K562 (cell line): ENCODE results near the gene PRSS35. TPM values are rescaled to one million over a fixed set of nuclear protein-coding genes. Genes with fewer than 3 reads are reported as not detected.

Experiments used
- ATAC-seq: fragments of 200-7000 bp; cut with Tn5 transposase; 3 replicates; pipeline ENCODE4 v1.9.1; 2020; ENCODE audit warnings: moderate library complexity
- Bru-seq: library from RNA; stranded (reverse); fragments of 400-500 nt; gene quantifications from one replicate; lab custom pipeline; 2021; lab: Mats Ljungman, UMichigan
- BruChase-seq, 2 experiments: library from RNA; stranded (reverse); fragments of 400-500 nt; gene quantifications; one replicate each; lab custom pipeline; 2021; lab: Mats Ljungman, UMichigan
- BruUV-seq: library from RNA; stranded (reverse); fragments of 400-500 nt; replicated peaks from 2 replicates; lab custom pipeline; 2021; lab: Mats Ljungman, UMichigan
- CTCF ChIA-PET: fragments of 300-600 bp; formaldehyde crosslinking; extraction: SDS; loops from one replicate; lab custom pipeline; 2021; ENCODE audit warnings: low intra/inter-chr PET ratio; lab: Yijun Ruan, JAX
- POLR2A ChIA-PET: fragments of 300-600, 350-650 bp; sonication (Branson Sonifier 250); formaldehyde crosslinking; extraction: SDS; loops from one replicate; lab custom pipeline; 2021; ENCODE audit warnings: antibody characterized with exemption, inconsistent platforms; lab: Yijun Ruan, JAX
- DNase-seq, 4 experiments: peaks; one replicate each; pipeline versions ENCODE4 v3.0.0 to v3.0.0-alpha.2; 2011 to 2018; ENCODE audit warnings: low spot score in 3 of 4, mixed read lengths in 3 of 4; ENCODE audit errors: extremely low read depth in 1 of 4
- FAIRE-seq: peaks from 2 replicates; lab custom pipeline; 2011; peaks lifted over from hg19 to GRCh38; lab: Jason Lieb, UNC
- H2AFZ ChIP-seq: 2 replicates; pipeline ENCODE4 v1.6.0; 2011; ENCODE audit warnings: low read depth, low read length, control low read depth, inconsistent platforms
- H3K27ac ChIP-seq: fragments of 200-600 bp; 3 replicates; pipeline ENCODE4 v1.8.0; 2011; ENCODE audit warnings: low read depth, mild to moderate bottlenecking, control low read depth, inconsistent platforms, low read length, moderate library complexity, mixed read lengths; ENCODE audit errors: extremely low read depth
- H3K27me3 ChIP-seq, 2 experiments: fragments of 300-600 bp in 1 of 2; 2 replicates in 1 of 2; 3 replicates in 1 of 2; pipeline versions ENCODE4 v1.6.0 to v1.8.0; 2011; ENCODE audit warnings: inconsistent platforms in 2 of 2, low read length in 2 of 2, mild to moderate bottlenecking in 1 of 2, mixed read lengths in 1 of 2, moderate library complexity in 1 of 2; ENCODE audit not compliant: control insufficient read depth in 2 of 2, insufficient read depth in 2 of 2
- H3K36me3 ChIP-seq: fragments of 300-600 bp; 3 replicates; pipeline ENCODE4 v1.8.0; 2011; ENCODE audit warnings: mild to moderate bottlenecking, low read length, inconsistent platforms; ENCODE audit not compliant: control insufficient read depth, insufficient read depth
- H3K4me1 ChIP-seq, 2 experiments: fragments of 200-600 bp in 1 of 2; replicated peaks in 1 of 2; 2 replicates in 1 of 2; 3 replicates in 1 of 2; pipeline versions ENCODE4 v1.5.1 to v1.8.0; 2011; ENCODE audit warnings: inconsistent platforms in 2 of 2, low read length in 2 of 2, mild to moderate bottlenecking in 1 of 2, mixed read lengths in 1 of 2, moderate library complexity in 1 of 2; ENCODE audit not compliant: control insufficient read depth in 2 of 2, insufficient read depth in 2 of 2
- H3K4me2 ChIP-seq: 2 replicates; pipeline ENCODE4 v1.6.1; 2011; ENCODE audit warnings: low read length, control low read depth, inconsistent platforms, mixed read lengths; ENCODE audit not compliant: insufficient read depth
- H3K4me3 ChIP-seq: fragments of 200-600 bp; sonication (generic), shearing (Covaris generic); 2 replicates; pipeline ENCODE4 v1.5.1; 2016; ENCODE audit warnings: control low read depth, inconsistent platforms
- H3K79me2 ChIP-seq: fragments of 200-600 bp; 3 replicates; pipeline ENCODE4 v1.8.0; 2011; ENCODE audit warnings: low read length, inconsistent platforms; ENCODE audit not compliant: control insufficient read depth, insufficient read depth
- H3K9ac ChIP-seq, 2 experiments: 2 replicates each; pipeline versions ENCODE4 v1.6.0 to v1.6.1; 2011; ENCODE audit warnings: low read depth in 2 of 2, low read length in 2 of 2, control low read depth in 1 of 2, inconsistent platforms in 1 of 2, mild to moderate bottlenecking in 1 of 2, mixed read lengths in 1 of 2; ENCODE audit not compliant: insufficient read depth in 1 of 2
- H3K9me1 ChIP-seq: one replicate; pipeline ENCODE4 v1.6.0; 2011; ENCODE audit warnings: inconsistent platforms, mild to moderate bottlenecking, low read length, moderate library complexity; ENCODE audit not compliant: control insufficient read depth, insufficient read depth
- H3K9me3 ChIP-seq: replicated peaks from 2 replicates; pipeline ENCODE4 v1.5.1; 2011; ENCODE audit warnings: low read depth, low read length, inconsistent platforms; ENCODE audit not compliant: control insufficient read depth, insufficient read depth
- H4K20me1 ChIP-seq: replicated peaks from 2 replicates; pipeline ENCODE4 v1.6.1; 2011; ENCODE audit warnings: low read length, inconsistent platforms, mixed read lengths; ENCODE audit not compliant: control insufficient read depth, insufficient read depth
- EWSR1 ChIP-seq: fragments of 450-650 bp; IDR thresholded peaks from 2 replicates; pipeline ENCODE4 v1.6.1; 2018; ENCODE audit warnings: borderline replicate concordance, mild to moderate bottlenecking, low read depth, moderate library complexity; ENCODE audit not compliant: partially characterized antibody
- MYC ChIP-seq, 2 experiments: fragments of 250-450 bp in 1 of 2; sonication (Bioruptor Pico) in 1 of 2; IDR thresholded peaks; 2 replicates each; pipeline versions ENCODE4 v1.5.1 to v1.6.1; 2012 to 2021; ENCODE audit warnings: low read depth in 2 of 2, borderline replicate concordance in 1 of 2, improper control_type of control experiment in 1 of 2, low read length in 1 of 2, mild to moderate bottlenecking in 1 of 2, moderate library complexity in 1 of 2
- RB1 ChIP-seq: fragments of 450-650 bp; IDR thresholded peaks from 2 replicates; pipeline ENCODE4 v1.6.1; 2017; ENCODE audit warnings: low read depth, mild to moderate bottlenecking
- ZNF165 ChIP-seq: fragments of 250-450 bp; sonication (Bioruptor Pico); IDR thresholded peaks from 2 replicates; pipeline ENCODE4 v1.4.0; 2020; ENCODE audit warnings: borderline replicate concordance
- WGBS: fragments of 100-300 bp; shearing (Covaris generic); methylation state at CpG from one replicate; pipeline ENCODE4 v1.1.6; 2016; ENCODE audit warnings: low coverage, mixed read lengths; ENCODE audit not compliant: insufficient coverage; ENCODE audit errors: missing lambda C conversion rate; 5-methylcytosine and 5-hydroxymethylcytosine counted together
- in situ Hi-C: fragments of 300-500 bp; cut with MboI; formaldehyde crosslinking; loops from 4 replicates; pipeline ENCODE4 v1.15.0; 2018; ENCODE audit warnings: inconsistent platforms, mixed read lengths
- intact Hi-C: fragments of 100-400 bp; cut with micrococcal nuclease; formaldehyde crosslinking; loops from 2 replicates; pipeline ENCODE4 v1.14.2; 2022
- long read RNA-seq, 3 experiments: library from polyadenylated mRNA in 2 of 3; library from RNA in 1 of 3; unstranded in 2 of 3; stranded (forward) in 1 of 3; transcript quantifications; one replicate each; pipeline ENCODE4 v2.0.0, GENCODE V29; 2019 to 2022
- polyA minus RNA-seq, 3 experiments: library from RNA; depleted of rRNA, polyadenylated mRNA; stranded (reverse); fragments of >200 nt; gene quantifications; 2 replicates each; pipeline ENCODE4 v1.2.3, GENCODE V29; 2011
- polyA plus RNA-seq, 8 experiments: library from polyadenylated mRNA; depleted of rRNA in 4 of 8; stranded (reverse) in 5 of 8; unstranded in 3 of 8; fragments of >200 nt; fragmentation: Nextera tagmentation in 2 of 8; fragmentation: Illumina TruSeq in 1 of 8; extraction: Ambion mirVana in 2 of 8; extraction: Trizol in 1 of 8; gene quantifications; 2 replicates each; pipeline versions ENCODE4 v1.2.1 to v1.2.3, GENCODE V29; 2011 to 2014; ENCODE audit warnings: inconsistent platforms in 1 of 8, missing spikeins in 1 of 8
- total RNA-seq, 7 experiments: library from RNA; depleted of rRNA in 6 of 7; stranded (reverse); fragments of >200 nt in 6 of 7; fragmentation: Illumina TruSeq in 2 of 7; extraction: Trizol in 2 of 7; gene quantifications; 2 replicates each; pipeline versions ENCODE4 v1.2.1 to v1.2.3, GENCODE V29; 2011 to 2021; ENCODE audit warnings: low replicate concordance in 1 of 7
- TF ChIP-seq, protein P1 (sequence below): fragments of 450-650 bp; IDR thresholded peaks from 2 replicates; pipeline ENCODE4 v1.6.1; 2018; ENCODE audit not compliant: partially characterized antibody
- TF ChIP-seq, protein P2 (sequence below), 2 experiments: IDR thresholded peaks; 2 replicates each; pipeline ENCODE4 v1.6.1; 2012; ENCODE audit warnings: improper control_type of control experiment in 2 of 2, low read depth in 2 of 2, low read length in 2 of 2, borderline replicate concordance in 1 of 2

Gene PRSS35, protein sequence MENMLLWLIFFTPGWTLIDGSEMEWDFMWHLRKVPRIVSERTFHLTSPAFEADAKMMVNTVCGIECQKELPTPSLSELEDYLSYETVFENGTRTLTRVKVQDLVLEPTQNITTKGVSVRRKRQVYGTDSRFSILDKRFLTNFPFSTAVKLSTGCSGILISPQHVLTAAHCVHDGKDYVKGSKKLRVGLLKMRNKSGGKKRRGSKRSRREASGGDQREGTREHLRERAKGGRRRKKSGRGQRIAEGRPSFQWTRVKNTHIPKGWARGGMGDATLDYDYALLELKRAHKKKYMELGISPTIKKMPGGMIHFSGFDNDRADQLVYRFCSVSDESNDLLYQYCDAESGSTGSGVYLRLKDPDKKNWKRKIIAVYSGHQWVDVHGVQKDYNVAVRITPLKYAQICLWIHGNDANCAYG
- not detected in 2 replicates for total RNA-seq (2011; cell fraction: chromatin; rRNA removed; ENCODE audit: low replicate concordance)
- not detected in 2 replicates for total RNA-seq (2011; cell fraction: nucleolus; rRNA removed)
- total RNA-seq (2011; cell fraction: nucleoplasm; rRNA removed): not detected in 2 replicates
- total RNA-seq (2014; rRNA removed): not detected in 2 replicates
- not detected in 2 replicates for total RNA-seq (2014; rRNA removed; fragmentation: Illumina TruSeq; extraction: Trizol)
- not detected in 2 replicates for total RNA-seq (2015; rRNA removed; fragmentation: Illumina TruSeq; extraction: Trizol)
- not detected in 2 replicates for total RNA-seq (2021)
- polyA plus RNA-seq (2011; rRNA removed): not detected in 2 replicates
- not detected in 2 replicates for polyA plus RNA-seq (2011; cell fraction: cytosol; rRNA removed)
- not detected in 2 replicates for polyA plus RNA-seq (2011; cell fraction: nucleus; rRNA removed)
- polyA plus RNA-seq (2012): not detected in 2 replicates
- polyA plus RNA-seq (2014; fragmentation: Illumina TruSeq; extraction: Trizol): not detected in 2 replicates
- not detected for polyA plus RNA-seq (2014; fragmentation: Nextera tagmentation; extraction: Ambion mirVana)
- not detected in 2 replicates for polyA plus RNA-seq (2014; rRNA removed)
- polyA minus RNA-seq (2011; rRNA and poly(A)+ RNA removed): not detected in 2 replicates
- not detected in 2 replicates for polyA minus RNA-seq (2011; cell fraction: cytosol; rRNA and poly(A)+ RNA removed)
- not detected in 2 replicates for polyA minus RNA-seq (2011; cell fraction: nucleus; rRNA and poly(A)+ RNA removed)
- not detected for Bru-seq, nascent RNA
- percentile 7 among the genes with signal in this experiment for BruChase-seq, experiment 1, labeled RNA remaining after a 2-hour chase
- BruChase-seq, experiment 2, labeled RNA remaining after a 6-hour chase: percentile 12 among the genes with signal in this experiment
- long read RNA-seq, experiment 1: 0 reads
- long read RNA-seq, experiment 2: 0 reads
- long read RNA-seq, experiment 3: 0 reads

- no peak within 1 kb of the TSS; a peak in 1 of 4 replicates for H3K9ac ChIP-seq
- no TSS peak for BruUV-seq
- peak; percentile 91 for ATAC-seq
- 2% methylated on average over 21 of the region's 38 CpGs for WGBS
- no peaks in the 10 kb centered on the region for H3K9me1 ChIP-seq
- CTCF ChIA-PET: interaction anchor here (1.4 to 1.6 kb wide), 2 partner anchors 94 to 291 kb away, joined by 7 to 12 read pairs; no protein-coding TSS in a partner anchor
- intact Hi-C loops (loop anchor here (1.0 to 10.0 kb wide), 2 partner anchors 94 to 1237 kb away; no protein-coding TSS in a partner anchor), in situ Hi-C loops (loop anchor here (10.0 kb wide), 1 partner anchor 1247 kb away; no protein-coding TSS in a partner anchor)
- 0 out of 2 replicates have a peak within 1 kb of the TSS, but pooled peaks have one; percentile 19 for H3K4me3 ChIP-seq
- H3K4me1 ChIP-seq: peaks cover 0 to 9% of the 10 kb centered on the region in 2 experiments; a peak in 3 of 5 replicates
- no peaks in the 10 kb centered on the region for H3K36me3 ChIP-seq
- DNase-seq: peak; percentile 29 to 74 (median 45)
- H3K4me2 ChIP-seq: peak within 1 kb of the TSS; percentile 51
- H3K27ac ChIP-seq: no peak within 1 kb of the TSS
- no peaks in the 10 kb centered on the region for H4K20me1 ChIP-seq
- H3K27me3 ChIP-seq: peaks cover 0 to 7% of the 10 kb centered on the region in 2 experiments; a peak in 2 of 5 replicates
- H3K79me2 ChIP-seq: no peaks in the 10 kb centered on the region
- no peaks in the 10 kb centered on the region for H3K9me3 ChIP-seq
- FAIRE-seq: peak; percentile 85
- peak within 1 kb of the TSS; percentile 63 for H2AFZ ChIP-seq
- POLR2A ChIA-PET: interaction anchor here (0.6 to 1.2 kb wide), 3 partner anchors 17 to 295 kb away, joined by 3 to 4 read pairs (median 3); no protein-coding TSS in a partner anchor
- TF ChIP-seq ZNF165 (CRISPR knock-in tag): no peak
- TF ChIP-seq, protein P1, sequence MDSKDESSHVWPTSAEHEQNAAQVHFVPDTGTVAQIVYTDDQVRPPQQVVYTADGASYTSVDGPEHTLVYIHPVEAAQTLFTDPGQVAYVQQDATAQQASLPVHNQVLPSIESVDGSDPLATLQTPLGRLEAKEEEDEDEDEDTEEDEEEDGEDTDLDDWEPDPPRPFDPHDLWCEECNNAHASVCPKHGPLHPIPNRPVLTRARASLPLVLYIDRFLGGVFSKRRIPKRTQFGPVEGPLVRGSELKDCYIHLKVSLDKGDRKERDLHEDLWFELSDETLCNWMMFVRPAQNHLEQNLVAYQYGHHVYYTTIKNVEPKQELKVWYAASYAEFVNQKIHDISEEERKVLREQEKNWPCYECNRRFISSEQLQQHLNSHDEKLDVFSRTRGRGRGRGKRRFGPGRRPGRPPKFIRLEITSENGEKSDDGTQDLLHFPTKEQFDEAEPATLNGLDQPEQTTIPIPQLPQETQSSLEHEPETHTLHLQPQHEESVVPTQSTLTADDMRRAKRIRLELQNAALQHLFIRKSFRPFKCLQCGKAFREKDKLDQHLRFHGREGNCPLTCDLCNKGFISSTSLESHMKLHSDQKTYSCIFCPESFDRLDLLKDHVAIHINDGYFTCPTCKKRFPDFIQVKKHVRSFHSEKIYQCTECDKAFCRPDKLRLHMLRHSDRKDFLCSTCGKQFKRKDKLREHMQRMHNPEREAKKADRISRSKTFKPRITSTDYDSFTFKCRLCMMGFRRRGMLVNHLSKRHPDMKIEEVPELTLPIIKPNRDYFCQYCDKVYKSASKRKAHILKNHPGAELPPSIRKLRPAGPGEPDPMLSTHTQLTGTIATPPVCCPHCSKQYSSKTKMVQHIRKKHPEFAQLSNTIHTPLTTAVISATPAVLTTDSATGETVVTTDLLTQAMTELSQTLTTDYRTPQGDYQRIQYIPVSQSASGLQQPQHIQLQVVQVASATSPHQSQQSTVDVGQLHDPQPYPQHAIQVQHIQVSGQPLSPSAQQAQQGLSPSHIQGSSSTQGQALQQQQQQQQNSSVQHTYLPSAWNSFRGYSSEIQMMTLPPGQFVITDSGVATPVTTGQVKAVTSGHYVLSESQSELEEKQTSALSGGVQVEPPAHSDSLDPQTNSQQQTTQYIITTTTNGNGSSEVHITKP: peak; percentile 14
- TF ChIP-seq MYC (IDR thresholded peaks at IDR 0.05; ENCODE audit: low read depth, low read length): peak; percentile 32; the same call in 1 of the 2 replicates
- no peak for TF ChIP-seq MYC (CRISPR knock-in tag; IDR thresholded peaks at IDR 0.05; ENCODE audit: borderline replicate concordance, low read depth)
- peak; percentile 72 for TF ChIP-seq RB1
- TF ChIP-seq, protein P2, sequence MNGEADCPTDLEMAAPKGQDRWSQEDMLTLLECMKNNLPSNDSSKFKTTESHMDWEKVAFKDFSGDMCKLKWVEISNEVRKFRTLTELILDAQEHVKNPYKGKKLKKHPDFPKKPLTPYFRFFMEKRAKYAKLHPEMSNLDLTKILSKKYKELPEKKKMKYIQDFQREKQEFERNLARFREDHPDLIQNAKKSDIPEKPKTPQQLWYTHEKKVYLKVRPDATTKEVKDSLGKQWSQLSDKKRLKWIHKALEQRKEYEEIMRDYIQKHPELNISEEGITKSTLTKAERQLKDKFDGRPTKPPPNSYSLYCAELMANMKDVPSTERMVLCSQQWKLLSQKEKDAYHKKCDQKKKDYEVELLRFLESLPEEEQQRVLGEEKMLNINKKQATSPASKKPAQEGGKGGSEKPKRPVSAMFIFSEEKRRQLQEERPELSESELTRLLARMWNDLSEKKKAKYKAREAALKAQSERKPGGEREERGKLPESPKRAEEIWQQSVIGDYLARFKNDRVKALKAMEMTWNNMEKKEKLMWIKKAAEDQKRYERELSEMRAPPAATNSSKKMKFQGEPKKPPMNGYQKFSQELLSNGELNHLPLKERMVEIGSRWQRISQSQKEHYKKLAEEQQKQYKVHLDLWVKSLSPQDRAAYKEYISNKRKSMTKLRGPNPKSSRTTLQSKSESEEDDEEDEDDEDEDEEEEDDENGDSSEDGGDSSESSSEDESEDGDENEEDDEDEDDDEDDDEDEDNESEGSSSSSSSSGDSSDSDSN (IDR thresholded peaks at IDR 0.05; ENCODE audit: borderline replicate concordance in 1 of 2, low read depth in 2 of 2, low read length in 2 of 2): peak; percentile 66 to 72; a peak in 2 of 4 replicates
- TF ChIP-seq EWSR1: no peak
Observed at GRCh38 chr6:83511901-83512681, at the start of gene PRSS35. TSS of gene PRSS35 (plus strand) at chr6:83512534. CDS start at chr6:83523442, 10,908 bp downstream.
